Endothelial cell of umbilical vein (primary cell): ENCODE data around the gene ALOX5. TPM values are rescaled to one million over a fixed set of nuclear protein-coding genes. Genes with fewer than 3 reads are reported as not detected.

Source experiments
- BruUV-seq: library from RNA; stranded (reverse); fragments of 400-500 nt; replicated peaks from 2 replicates; lab custom pipeline; 2021; lab: Mats Ljungman, UMichigan
- CTCF ChIA-PET: fragments of 300-600, 350-600 bp; sonication (Branson Sonifier 250); formaldehyde crosslinking; loops from one replicate; lab custom pipeline; 2021; ENCODE audit warnings: antibody characterized with exemption, inconsistent platforms; lab: Charles Lee
- POLR2A ChIA-PET: fragments of 300-600, 350-600 bp; sonication (Branson Sonifier 250); formaldehyde crosslinking; loops from one replicate; lab custom pipeline; 2021; ENCODE audit warnings: antibody characterized with exemption, inconsistent platforms; lab: Charles Lee
- DNase-seq: peaks from one replicate; pipeline ENCODE4 v3.0.0-alpha.2; 2011; ENCODE audit warnings: low read depth, low spot score
- FAIRE-seq: peaks from 2 replicates; lab custom pipeline; 2011; peaks lifted over from hg19 to GRCh38; lab: Jason Lieb, UNC
- H2AFZ ChIP-seq: 2 replicates; pipeline ENCODE4 v1.6.0; 2012; ENCODE audit warnings: low read depth, low read length, control low read depth, inconsistent platforms
- H3K27ac ChIP-seq: 2 replicates; pipeline ENCODE4 v1.5.1; 2011; ENCODE audit warnings: low read depth, mild to moderate bottlenecking, control low read depth, low read length, moderate library complexity; ENCODE audit not compliant: insufficient read depth
- H3K27me3 ChIP-seq, 2 experiments: 2 replicates each; pipeline versions ENCODE4 v1.6.0 to v1.6.1; 2011; ENCODE audit warnings: low read length in 2 of 2, mixed read lengths in 1 of 2; ENCODE audit not compliant: control insufficient read depth in 2 of 2, insufficient read depth in 2 of 2
- H3K36me3 ChIP-seq, 2 experiments: 2 replicates in 1 of 2; 3 replicates in 1 of 2; pipeline ENCODE4 v1.5.1; 2011; ENCODE audit warnings: low read length in 2 of 2, mild to moderate bottlenecking in 1 of 2, moderate library complexity in 1 of 2; ENCODE audit not compliant: control insufficient read depth in 2 of 2, insufficient read depth in 2 of 2; ENCODE audit errors: extremely low read depth in 1 of 2
- H3K4me1 ChIP-seq: 3 replicates; pipeline ENCODE4 v1.5.1; 2011; ENCODE audit warnings: mild to moderate bottlenecking, low read length; ENCODE audit not compliant: control insufficient read depth, insufficient read depth; ENCODE audit errors: extremely low read depth
- H3K4me2 ChIP-seq: 2 replicates; pipeline ENCODE4 v1.6.1; 2011; ENCODE audit warnings: low read length, control low read depth, mixed read lengths; ENCODE audit not compliant: insufficient read depth
- H3K4me3 ChIP-seq, 3 experiments: fragments of 200-600 bp in 1 of 3; sonication (generic), shearing (Covaris generic) in 1 of 3; replicated peaks in 1 of 3; 2 replicates each; pipeline ENCODE4 v1.5.1; 2011 to 2016; ENCODE audit warnings: control low read depth in 3 of 3, low read length in 3 of 3, mild to moderate bottlenecking in 2 of 3, inconsistent platforms in 1 of 3, low read depth in 1 of 3, moderate library complexity in 1 of 3; ENCODE audit not compliant: insufficient read depth in 1 of 3
- H3K79me2 ChIP-seq: 2 replicates; pipeline ENCODE4 v1.6.0; 2012; ENCODE audit warnings: low read length, inconsistent platforms; ENCODE audit not compliant: control insufficient read depth, insufficient read depth
- H3K9ac ChIP-seq: replicated peaks from 2 replicates; pipeline ENCODE3; 2011; ENCODE audit warnings: low read length, control low read depth; ENCODE audit not compliant: insufficient read depth; ENCODE audit errors: extremely low read depth
- H3K9me1 ChIP-seq: replicated peaks from 3 replicates; pipeline ENCODE4 v1.6.0; 2011; ENCODE audit warnings: mild to moderate bottlenecking, low read length; ENCODE audit not compliant: control insufficient read depth, insufficient read depth; ENCODE audit errors: extremely low read depth
- H3K9me3 ChIP-seq: replicated peaks from 2 replicates; pipeline ENCODE4 v1.5.1; 2012; ENCODE audit warnings: low read length, inconsistent platforms; ENCODE audit not compliant: control insufficient read depth, insufficient read depth
- H4K20me1 ChIP-seq: replicated peaks from 2 replicates; pipeline ENCODE3; 2011; ENCODE audit warnings: mild to moderate bottlenecking, low read length; ENCODE audit not compliant: control insufficient read depth, insufficient read depth; ENCODE audit errors: extremely low read depth
- EZH2 ChIP-seq: IDR thresholded peaks from 2 replicates; pipeline ENCODE4 v1.6.1; 2012; ENCODE audit warnings: borderline replicate concordance, low read depth, mild to moderate bottlenecking, moderate library complexity, low read length, inconsistent platforms; ENCODE audit not compliant: severe bottlenecking
- FOS ChIP-seq: IDR thresholded peaks from 2 replicates; pipeline ENCODE4 v1.6.1; 2011; ENCODE audit warnings: mild to moderate bottlenecking, low read length, moderate library complexity, borderline replicate concordance; ENCODE audit not compliant: insufficient read depth
- GATA2 ChIP-seq: IDR thresholded peaks from 2 replicates; pipeline ENCODE4 v1.7.0; 2011; ENCODE audit warnings: low read depth, mild to moderate bottlenecking, moderate library complexity, mixed read lengths, low read length; ENCODE audit not compliant: insufficient read length, insufficient read depth
- JUN ChIP-seq: IDR thresholded peaks from 2 replicates; pipeline ENCODE4 v1.6.1; 2011; ENCODE audit warnings: borderline replicate concordance, low read depth; ENCODE audit not compliant: insufficient read length, insufficient read depth
- MYC ChIP-seq: IDR thresholded peaks from one replicate; pipeline ENCODE4 v1.6.1; 2011; ENCODE audit warnings: mild to moderate bottlenecking, low read depth, low read length
- POLR2A ChIP-seq: IDR thresholded peaks from 2 replicates; pipeline ENCODE4 v1.6.1; 2012; ENCODE audit warnings: low read depth, mild to moderate bottlenecking, control low read depth, low read length
- POLR2AphosphoS5 ChIP-seq: IDR thresholded peaks from 2 replicates; pipeline ENCODE4 v1.6.1; 2012; ENCODE audit warnings: low read depth, mild to moderate bottlenecking, control low read depth, low read length, moderate library complexity; ENCODE audit not compliant: insufficient read depth
- dilution Hi-C: fragments of 300-500 bp; cut with MboI; formaldehyde crosslinking; loops from one replicate; pipeline ENCODE4 v1.15.0; 2019; ENCODE audit warnings: low sequenced_read_pairs; ENCODE audit not compliant: extremely low pct_ligation_motif_present
- intact Hi-C: fragments of 100-400 bp; cut with micrococcal nuclease; formaldehyde crosslinking; loops from one replicate; pipeline ENCODE4 v1.10.0; 2022
- polyA plus RNA-seq, 4 experiments: library from polyadenylated mRNA; depleted of rRNA in 3 of 4; stranded (reverse) in 3 of 4; unstranded in 1 of 4; fragments of >200 nt; gene quantifications; 2 replicates each; pipeline versions ENCODE4 v1.2.1 to v1.2.3, GENCODE V29; 2011 to 2012; ENCODE audit warnings: missing spikeins in 1 of 4
- total RNA-seq: library from RNA; stranded (reverse); gene quantifications from 2 replicates; pipeline ENCODE4 v1.2.3, GENCODE V29; 2021
- TF ChIP-seq, protein P1 (sequence below), 2 donors: IDR thresholded peaks; 1 replicate in 1 of 2; 2 replicates in 1 of 2; pipeline ENCODE4 v1.5.1; 2011; ENCODE audit warnings: low read length in 2 of 2, mild to moderate bottlenecking in 2 of 2, moderate library complexity in 2 of 2, control low read depth in 1 of 2, inconsistent platforms in 1 of 2, low read depth in 1 of 2; ENCODE audit not compliant: insufficient read depth in 1 of 2; ENCODE audit errors: extremely low read depth in 1 of 2
- TF ChIP-seq, protein P2 (sequence below): IDR thresholded peaks from 2 replicates; pipeline ENCODE4 v1.6.1; 2011; ENCODE audit not compliant: insufficient read depth, insufficient read length

The ALOX5 gene
- total and polyA plus RNA-seq, 2 donors (not counting 3 experiments of a cell fraction or from before 2014, with no cell fraction given) = 0.04 TPM; not detected in 1

DNA sequence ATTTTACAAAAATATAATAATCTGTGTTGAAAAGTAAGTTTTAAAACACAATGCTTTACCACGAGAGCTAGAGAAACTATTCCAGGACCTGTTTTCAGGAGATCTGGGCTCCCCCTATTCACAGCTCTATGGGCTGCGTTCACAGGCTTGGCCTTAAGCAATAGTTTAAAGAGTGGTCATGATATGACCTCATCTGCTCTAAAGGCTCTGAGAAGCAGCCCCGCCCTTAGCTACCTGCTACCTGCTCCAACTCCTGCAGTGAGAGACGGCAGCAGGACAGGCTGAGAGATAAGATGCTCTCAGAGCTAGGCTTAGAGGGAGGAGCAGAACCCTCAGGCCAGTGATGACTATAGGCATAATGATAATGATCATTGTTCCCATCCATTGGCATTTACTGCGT is 12.6 kb downstream of the ALOX5 start:
- no peaks in the 10 kb centered on the region for H3K4me1 ChIP-seq
- H3K27me3 ChIP-seq = no peaks in the 10 kb centered on the region
- H3K79me2 ChIP-seq = no peaks in the 10 kb centered on the region
- ChIA-PET POLR2A (no interaction called here), CTCF (no interaction called here)
- intact Hi-C loops = no loop called here
- no peak overlapping the region for H2AFZ ChIP-seq
- no TSS peak for BruUV-seq
- FAIRE-seq (no peak), DNase-seq (no peak)
- dilution Hi-C loops = no loop called here
- H3K36me3 ChIP-seq = no peaks in the 10 kb centered on the region
- TF ChIP-seq JUN = no peak
- TF ChIP-seq, protein P1, sequence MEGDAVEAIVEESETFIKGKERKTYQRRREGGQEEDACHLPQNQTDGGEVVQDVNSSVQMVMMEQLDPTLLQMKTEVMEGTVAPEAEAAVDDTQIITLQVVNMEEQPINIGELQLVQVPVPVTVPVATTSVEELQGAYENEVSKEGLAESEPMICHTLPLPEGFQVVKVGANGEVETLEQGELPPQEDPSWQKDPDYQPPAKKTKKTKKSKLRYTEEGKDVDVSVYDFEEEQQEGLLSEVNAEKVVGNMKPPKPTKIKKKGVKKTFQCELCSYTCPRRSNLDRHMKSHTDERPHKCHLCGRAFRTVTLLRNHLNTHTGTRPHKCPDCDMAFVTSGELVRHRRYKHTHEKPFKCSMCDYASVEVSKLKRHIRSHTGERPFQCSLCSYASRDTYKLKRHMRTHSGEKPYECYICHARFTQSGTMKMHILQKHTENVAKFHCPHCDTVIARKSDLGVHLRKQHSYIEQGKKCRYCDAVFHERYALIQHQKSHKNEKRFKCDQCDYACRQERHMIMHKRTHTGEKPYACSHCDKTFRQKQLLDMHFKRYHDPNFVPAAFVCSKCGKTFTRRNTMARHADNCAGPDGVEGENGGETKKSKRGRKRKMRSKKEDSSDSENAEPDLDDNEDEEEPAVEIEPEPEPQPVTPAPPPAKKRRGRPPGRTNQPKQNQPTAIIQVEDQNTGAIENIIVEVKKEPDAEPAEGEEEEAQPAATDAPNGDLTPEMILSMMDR (IDR thresholded peaks at IDR 0.05; ENCODE audit: extremely low read depth in 1 of 2, insufficient read depth in 1 of 2, low read depth in 1 of 2, low read length in 2 of 2) = no peak
- no peak for TF ChIP-seq MYC
- no peak for TF ChIP-seq EZH2
- no peak overlapping the region for H3K9ac ChIP-seq
- H3K4me3 ChIP-seq = no peak overlapping the region
- H3K27ac ChIP-seq = no peak overlapping the region
- H3K9me1 ChIP-seq = no peaks in the 10 kb centered on the region
- H3K4me2 ChIP-seq = no peak overlapping the region
- H3K9me3 ChIP-seq = no peaks in the 10 kb centered on the region
- H4K20me1 ChIP-seq = no peaks in the 10 kb centered on the region

DNA sequence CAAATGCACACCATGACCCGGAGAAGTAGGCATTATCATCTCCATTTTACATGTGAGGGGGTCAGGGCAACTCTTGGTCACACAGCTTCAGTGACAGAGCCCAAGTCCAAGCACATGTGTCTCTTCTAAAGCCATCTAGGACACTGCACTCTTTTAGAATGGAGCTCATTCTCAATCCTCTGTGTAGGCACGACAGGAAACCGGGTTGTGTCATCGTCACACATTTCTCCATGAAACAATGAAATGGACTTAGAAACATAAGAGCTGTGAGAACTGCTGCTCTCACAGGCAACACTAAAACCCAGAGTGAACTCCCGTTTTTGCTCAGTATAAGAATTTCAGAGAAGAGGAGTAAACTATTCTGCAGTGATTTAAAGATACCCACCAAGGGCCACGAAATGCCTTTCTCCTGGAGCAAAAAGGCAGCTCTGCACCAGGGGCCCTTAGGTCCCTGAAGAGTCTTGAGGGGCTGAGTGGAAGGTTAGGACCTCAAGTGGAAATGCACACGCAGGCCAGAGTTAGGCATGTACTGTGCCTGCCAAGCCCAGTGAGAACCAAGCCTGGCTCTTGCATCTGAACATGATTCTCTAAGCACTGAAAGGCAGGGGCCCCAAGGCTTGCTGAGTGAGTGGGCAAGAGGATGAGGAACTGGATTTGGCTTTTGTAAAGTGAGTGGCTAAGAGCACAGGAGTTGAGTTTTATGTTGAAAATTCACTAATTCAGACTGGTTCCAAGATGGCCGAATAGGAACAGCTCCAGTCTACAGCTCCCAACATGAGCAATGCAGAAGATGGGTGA is 13.3 kb downstream of the ALOX5 start:
- Histone ChIP-seq H2AFZ (no peak overlapping the region), H3K36me3 (no peaks in the 10 kb centered on the region), H4K20me1 (no peaks in the 10 kb centered on the region), H3K27me3 (no peaks in the 10 kb centered on the region), H3K79me2 (no peaks in the 10 kb centered on the region), H3K9ac (no peak overlapping the region), H3K4me2 (no peak overlapping the region), H3K4me1 (no peaks in the 10 kb centered on the region), H3K9me1 (no peaks in the 10 kb centered on the region), H3K9me3 (no peaks in the 10 kb centered on the region), H3K4me3 (no peak overlapping the region), H3K27ac (no peak overlapping the region)
- TF ChIP-seq POLR2A (no peak), FOS (no peak), GATA2 (no peak), JUN (no peak), EZH2 (no peak), POLR2AphosphoS5 (no peak), MYC (no peak)
- TF ChIP-seq, protein P1 (IDR thresholded peaks at IDR 0.05; ENCODE audit: extremely low read depth in 1 of 2, insufficient read depth in 1 of 2, low read depth in 1 of 2, low read length in 2 of 2) = no peak
- TF ChIP-seq, protein P2, sequence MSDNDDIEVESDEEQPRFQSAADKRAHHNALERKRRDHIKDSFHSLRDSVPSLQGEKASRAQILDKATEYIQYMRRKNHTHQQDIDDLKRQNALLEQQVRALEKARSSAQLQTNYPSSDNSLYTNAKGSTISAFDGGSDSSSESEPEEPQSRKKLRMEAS = no peak
- intact Hi-C loops = no loop called here
- dilution Hi-C loops = no loop called here
- FAIRE-seq = no peak
- ChIA-PET CTCF (no interaction called here), POLR2A (no interaction called here)
- BruUV-seq = no TSS peak
- DNase-seq = no peak
